VCaP (cell line): ENCODE results near the gene CHM.
"Not testable (repeated sequence)": the region's sequence is repeated elsewhere in the genome, so short reads cannot be mapped to it uniquely, and the experiment has no call there.

Experiments used
- H3K27ac ChIP-seq: fragments of 450-650 bp; 2 replicates; pipeline ENCODE4 v1.5.1; 2017
- TF ChIP-seq, protein P1 (sequence below): fragments of 450-650 bp; conservative IDR thresholded peaks from 2 replicates; pipeline ENCODE4 v1.5.1; 2017; ENCODE audit warnings: mild to moderate bottlenecking, moderate library complexity

Gene CHM

DNA sequence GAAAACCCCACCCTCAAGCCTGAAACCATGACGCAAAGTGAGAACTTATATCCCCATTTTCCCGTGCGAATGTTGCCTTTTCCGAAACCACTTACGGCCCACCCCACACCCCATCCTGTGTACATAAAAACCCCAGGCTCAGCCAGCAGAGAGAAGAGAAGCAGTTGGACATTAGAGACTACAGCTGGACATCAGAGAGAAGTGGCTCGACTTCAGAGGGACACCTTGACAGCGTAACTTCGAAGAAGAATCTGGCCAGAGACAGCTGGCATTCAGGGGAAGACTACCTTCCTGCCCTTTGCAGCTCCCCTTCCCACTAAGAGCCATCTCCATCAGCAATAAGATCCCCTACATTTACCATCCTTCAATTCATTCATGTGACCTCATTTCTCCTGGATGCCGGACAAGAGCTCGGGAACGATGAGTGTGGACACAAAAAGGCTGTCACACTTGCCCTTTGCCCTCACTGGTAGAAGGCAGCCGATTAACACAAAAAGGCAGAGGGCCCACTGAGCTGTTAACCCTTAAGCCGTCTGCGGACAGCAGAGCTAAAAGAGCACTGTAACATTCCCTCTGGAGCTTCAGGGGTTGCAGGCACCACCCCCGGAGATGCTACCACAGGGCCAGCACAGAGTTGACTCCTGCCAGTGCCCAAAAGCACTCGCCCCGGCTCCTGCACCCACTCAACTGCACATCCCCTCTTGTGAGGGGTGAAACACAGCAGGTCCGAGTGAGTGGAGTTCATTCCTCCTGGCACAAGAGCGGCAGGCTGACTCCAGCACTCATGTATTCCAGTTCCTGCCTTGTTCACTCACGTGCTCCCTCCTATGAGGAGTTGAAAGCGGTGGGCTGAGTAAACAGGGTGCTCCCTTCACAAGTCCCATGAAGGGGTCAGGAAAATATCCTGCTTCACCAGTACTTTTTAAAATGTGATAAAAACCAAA is 7.5 kb downstream of the CHM start:
- H3K27ac ChIP-seq = no peak overlapping the region
- TF ChIP-seq, protein P1, sequence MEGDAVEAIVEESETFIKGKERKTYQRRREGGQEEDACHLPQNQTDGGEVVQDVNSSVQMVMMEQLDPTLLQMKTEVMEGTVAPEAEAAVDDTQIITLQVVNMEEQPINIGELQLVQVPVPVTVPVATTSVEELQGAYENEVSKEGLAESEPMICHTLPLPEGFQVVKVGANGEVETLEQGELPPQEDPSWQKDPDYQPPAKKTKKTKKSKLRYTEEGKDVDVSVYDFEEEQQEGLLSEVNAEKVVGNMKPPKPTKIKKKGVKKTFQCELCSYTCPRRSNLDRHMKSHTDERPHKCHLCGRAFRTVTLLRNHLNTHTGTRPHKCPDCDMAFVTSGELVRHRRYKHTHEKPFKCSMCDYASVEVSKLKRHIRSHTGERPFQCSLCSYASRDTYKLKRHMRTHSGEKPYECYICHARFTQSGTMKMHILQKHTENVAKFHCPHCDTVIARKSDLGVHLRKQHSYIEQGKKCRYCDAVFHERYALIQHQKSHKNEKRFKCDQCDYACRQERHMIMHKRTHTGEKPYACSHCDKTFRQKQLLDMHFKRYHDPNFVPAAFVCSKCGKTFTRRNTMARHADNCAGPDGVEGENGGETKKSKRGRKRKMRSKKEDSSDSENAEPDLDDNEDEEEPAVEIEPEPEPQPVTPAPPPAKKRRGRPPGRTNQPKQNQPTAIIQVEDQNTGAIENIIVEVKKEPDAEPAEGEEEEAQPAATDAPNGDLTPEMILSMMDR = no peak

DNA sequence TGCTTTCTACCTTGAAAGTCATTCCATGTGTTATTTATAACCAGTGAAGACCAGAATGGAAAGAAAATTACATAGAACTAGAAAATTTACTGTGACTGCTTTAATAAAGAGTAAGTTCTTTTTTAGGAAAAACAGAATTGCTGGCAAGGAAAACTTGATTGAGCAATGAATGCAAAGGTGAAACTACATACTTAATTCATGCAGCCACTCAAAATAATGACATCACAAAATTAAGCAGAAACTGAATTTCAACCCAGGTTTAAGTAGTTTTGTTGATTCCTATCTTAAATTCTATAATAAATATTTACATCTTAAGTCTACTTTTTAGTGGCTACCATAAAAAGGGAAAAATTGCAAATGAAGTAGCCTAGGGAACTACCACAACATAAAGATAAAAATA is 14.0 kb downstream of the CHM start:
- TF ChIP-seq, protein P1 = no peak
- no peak overlapping the region for H3K27ac ChIP-seq

GRCh38 chrX:86028681-86029080 is 18.7 kb downstream of the CHM start:
- no peak overlapping the region for H3K27ac ChIP-seq
- TF ChIP-seq, protein P1 = no peak

GRCh38 chrX:86023811-86024210 is 23.5 kb downstream of the CHM start:
- H3K27ac ChIP-seq = no peak overlapping the region
- TF ChIP-seq, protein P1 = no peak

DNA sequence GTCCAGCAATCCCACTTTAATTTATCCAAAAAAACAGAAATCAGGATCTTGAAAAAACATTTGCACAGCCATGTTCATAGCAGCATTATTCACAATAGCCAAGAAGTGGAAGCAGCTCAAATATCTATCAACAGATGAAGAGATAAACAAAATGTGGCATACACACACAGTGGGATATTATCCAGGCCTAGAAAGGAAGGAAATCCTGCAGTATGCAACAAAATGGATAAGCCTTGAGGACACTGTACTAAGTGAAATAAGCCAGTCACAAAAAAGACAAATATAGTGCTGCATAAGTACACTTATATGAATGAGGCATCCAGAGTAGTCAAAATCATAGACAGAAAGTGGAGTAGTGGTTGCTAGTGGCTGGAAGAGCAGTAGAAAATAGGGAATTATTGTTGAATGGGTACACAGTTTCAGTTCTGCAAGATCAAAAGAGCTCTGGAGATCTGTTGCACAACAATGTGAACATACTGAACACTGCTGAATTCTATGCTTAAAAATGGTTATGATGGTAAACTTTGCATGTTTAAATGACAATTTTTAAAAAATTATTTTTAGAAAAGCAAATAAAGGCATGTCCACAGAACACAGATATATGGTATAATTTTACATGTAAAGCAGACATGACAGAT is 25.6 kb downstream of the CHM start:
- no peak overlapping the region for H3K27ac ChIP-seq
- TF ChIP-seq, protein P1 = no peak

DNA sequence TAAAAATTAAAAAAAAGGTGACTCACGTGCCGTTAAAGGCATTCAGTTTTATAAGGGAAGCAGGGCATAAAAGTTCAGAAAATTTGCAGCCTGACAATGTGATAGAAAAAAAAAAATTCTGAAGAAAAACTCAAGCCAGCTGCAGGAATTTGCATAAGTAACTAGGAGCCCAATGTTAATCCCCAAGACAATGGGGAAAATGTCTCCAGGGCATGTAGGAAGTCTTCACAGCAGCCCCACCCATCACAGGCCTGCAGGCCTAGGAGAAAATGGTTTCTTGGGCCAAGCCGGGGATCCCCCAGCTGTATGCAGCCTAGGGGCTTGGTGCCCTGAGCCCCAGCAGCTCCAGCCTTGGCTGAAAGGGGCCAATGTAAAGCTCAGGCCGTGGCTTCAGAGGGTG is 31.2 kb downstream of the CHM start:
- H3K27ac ChIP-seq = no peak overlapping the region
- TF ChIP-seq, protein P1 = no peak

DNA sequence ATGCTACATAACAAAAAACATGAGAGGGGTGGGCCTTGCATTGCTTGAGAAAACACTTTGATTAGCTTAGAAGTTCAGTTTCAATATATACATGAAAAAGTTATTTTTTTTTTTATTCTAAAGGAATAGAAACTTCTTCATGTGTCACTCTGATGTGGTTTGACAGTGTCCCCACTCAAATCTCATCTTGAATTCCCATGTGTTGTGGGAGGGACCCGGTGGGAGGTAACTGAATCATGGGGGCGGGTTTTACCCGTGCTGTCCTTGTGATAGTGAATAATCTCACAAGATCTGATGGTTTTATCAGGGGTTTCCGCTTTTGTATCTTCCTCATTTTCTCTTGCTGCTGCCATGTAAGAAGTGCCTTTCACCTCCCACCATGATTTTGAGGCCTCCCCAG is 32.4 kb downstream of the CHM start:
- not testable (repeated sequence) for H3K27ac ChIP-seq

- H3K27ac ChIP-seq = no peak overlapping the region
These were observed 32.9 kb downstream of the CHM start for GRCh38 chrX:86014421-86014820.

More at GRCh38 chrX:86014421-86014820, 32.9 kb downstream of the CHM start:
- TF ChIP-seq, protein P1 = no peak
